ENCODE data around the gene CRYGC. TPM values are rescaled to one million over a fixed set of nuclear protein-coding genes. Genes with fewer than 3 reads are reported as not detected.
A peak's percentile ranks its signal among the peaks of the same experiment; 100 is the strongest.

The CRYGC gene
- total RNA-seq, 1 donor from 2014 or later, result not detected

DNA sequence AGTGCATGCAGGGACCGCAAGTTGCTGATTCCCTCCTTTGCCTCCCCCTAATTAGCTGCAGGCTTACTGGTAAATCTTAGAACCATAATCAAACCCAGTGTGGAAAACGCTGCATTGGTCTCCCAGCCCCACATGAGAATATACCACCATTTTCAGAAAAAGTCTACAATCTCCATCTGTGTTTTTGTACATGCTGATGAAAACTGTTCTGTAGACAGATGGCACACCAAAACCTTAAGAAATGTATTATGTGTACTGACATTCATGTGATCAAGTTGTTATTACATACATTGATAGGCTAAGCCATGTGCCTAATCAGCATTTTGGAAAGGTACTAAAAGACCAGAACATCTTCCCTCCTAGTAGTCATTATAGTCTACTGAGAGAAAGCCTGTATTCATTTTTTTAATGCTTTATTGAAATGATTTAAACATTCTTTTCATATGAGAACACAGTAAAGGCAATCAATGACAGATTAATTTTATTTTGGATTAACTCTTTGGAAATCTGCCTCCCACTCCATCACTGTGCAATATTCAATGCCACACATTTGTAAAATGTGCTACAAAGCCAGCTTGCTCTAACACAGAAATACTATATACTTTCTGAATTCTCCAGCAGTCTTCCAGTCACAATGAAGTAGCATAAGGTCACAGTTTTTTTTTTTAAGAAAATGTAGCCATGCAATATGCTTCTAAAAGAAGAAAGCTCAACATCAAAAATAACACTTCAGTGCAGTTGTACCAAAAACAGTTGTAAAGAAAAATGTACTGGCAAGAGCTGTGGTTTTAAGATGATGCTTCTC lies 35.5 kb upstream of the CRYGC start:
- no peak for DNase-seq (ENCODE audit: low spot score)
- no peaks in the 10 kb centered on the region for H4K20me1 ChIP-seq (ENCODE audit: low read depth)
- H3K9ac ChIP-seq, result no peak overlapping the region
- Mint-ChIP-seq H3K27ac (no peak overlapping the region), H3K36me3 (no peaks in the 10 kb centered on the region), H3K4me3 (no peak overlapping the region), H3K27me3 (ENCODE audit: insufficient read depth, low read depth) (peaks cover 3% of the 10 kb centered on the region), H3K9me3 (no peaks in the 10 kb centered on the region), H3K4me1 (peaks cover 10% of the 10 kb centered on the region)
- no peaks in the 10 kb centered on the region for H3F3A ChIP-seq (ENCODE audit: low read depth)
- H3K27ac ChIP-seq, result no peak overlapping the region
- H3K27me3 ChIP-seq, result no peaks in the 10 kb centered on the region
- no peak overlapping the region for H3K4me2 ChIP-seq
- H3K79me2 ChIP-seq (ENCODE audit: low read depth), result no peaks in the 10 kb centered on the region
- H3K4me1 ChIP-seq, result peaks cover 2% of the 10 kb centered on the region
- H3K9me3 ChIP-seq (ENCODE audit: low read depth), result no peaks in the 10 kb centered on the region
- H3K4me3 ChIP-seq, result no peak overlapping the region
- TF ChIP-seq EZH2phosphoT487 (IDR thresholded peaks at IDR 0.05), result no peak
- TF ChIP-seq, protein P1, sequence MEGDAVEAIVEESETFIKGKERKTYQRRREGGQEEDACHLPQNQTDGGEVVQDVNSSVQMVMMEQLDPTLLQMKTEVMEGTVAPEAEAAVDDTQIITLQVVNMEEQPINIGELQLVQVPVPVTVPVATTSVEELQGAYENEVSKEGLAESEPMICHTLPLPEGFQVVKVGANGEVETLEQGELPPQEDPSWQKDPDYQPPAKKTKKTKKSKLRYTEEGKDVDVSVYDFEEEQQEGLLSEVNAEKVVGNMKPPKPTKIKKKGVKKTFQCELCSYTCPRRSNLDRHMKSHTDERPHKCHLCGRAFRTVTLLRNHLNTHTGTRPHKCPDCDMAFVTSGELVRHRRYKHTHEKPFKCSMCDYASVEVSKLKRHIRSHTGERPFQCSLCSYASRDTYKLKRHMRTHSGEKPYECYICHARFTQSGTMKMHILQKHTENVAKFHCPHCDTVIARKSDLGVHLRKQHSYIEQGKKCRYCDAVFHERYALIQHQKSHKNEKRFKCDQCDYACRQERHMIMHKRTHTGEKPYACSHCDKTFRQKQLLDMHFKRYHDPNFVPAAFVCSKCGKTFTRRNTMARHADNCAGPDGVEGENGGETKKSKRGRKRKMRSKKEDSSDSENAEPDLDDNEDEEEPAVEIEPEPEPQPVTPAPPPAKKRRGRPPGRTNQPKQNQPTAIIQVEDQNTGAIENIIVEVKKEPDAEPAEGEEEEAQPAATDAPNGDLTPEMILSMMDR (IDR thresholded peaks at IDR 0.05), result no peak
- no peak for TF ChIP-seq EZH2 (IDR thresholded peaks at IDR 0.05)
- H2AFZ ChIP-seq (replicated peaks), result peak overlapping the region; percentile 67
- no peaks in the 10 kb centered on the region for H3K36me3 ChIP-seq

DNA sequence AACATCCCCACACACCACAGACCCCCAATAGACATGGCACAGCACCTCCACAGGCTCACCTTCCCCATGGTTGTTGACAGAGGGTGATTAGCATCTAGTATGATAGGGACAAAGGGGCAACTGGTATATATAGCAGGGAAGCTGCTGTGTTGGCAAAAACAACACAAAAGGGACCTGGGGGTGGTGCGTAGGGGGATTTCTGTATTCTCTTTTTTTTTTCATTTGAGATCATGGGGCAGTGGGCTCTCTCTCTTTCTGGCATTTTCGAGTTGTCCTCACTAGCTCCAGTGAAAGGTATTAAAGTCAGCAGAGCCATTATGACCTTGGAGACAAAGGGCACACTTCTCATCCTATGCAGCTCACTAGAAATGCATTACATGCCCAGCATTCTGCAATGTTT lies 33.9 kb upstream of the CRYGC start, which contains the start of gene CRYGA:
Gene CRYGA, minus strand, starts transcription at position 101 of the 400 bp plus-strand sequence. Its CDS starts 33 bp downstream, at position 68.
- H2AFZ ChIP-seq (replicated peaks), result peak within 1 kb of the TSS; percentile 67
- H3K4me1 Mint-ChIP-seq, result peaks cover 10% of the 10 kb centered on the region
- TF ChIP-seq EZH2 (IDR thresholded peaks at IDR 0.05) (no peak), EZH2phosphoT487 (IDR thresholded peaks at IDR 0.05) (no peak)
- TF ChIP-seq, protein P1 (IDR thresholded peaks at IDR 0.05), result no peak

DNA sequence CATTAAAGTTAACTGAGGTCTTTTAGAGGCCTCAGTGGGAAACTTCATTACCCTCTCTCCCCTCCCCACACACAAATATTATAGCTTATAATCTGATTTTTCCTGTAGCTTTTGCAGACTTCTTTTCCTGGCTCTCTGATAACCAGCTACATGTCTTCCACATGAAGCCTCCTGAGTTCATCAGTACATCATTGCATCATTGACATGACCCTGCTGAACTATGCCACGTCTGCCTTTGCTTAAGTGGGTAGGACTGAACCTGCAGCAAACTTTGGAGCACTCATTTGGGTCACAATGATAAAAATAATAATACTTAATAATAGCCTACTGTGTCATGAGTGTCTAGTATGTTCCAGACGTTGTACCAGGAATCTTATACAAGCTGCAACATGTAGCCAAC lies 26.8 kb upstream of the CRYGC start:
- no peak overlapping the region for H2AFZ ChIP-seq (replicated peaks)
- Mint-ChIP-seq H3K4me1 (no peaks in the 10 kb centered on the region), H3K27ac (no peak overlapping the region), H3K36me3 (no peaks in the 10 kb centered on the region), H3K4me3 (no peak overlapping the region), H3K27me3 (ENCODE audit: insufficient read depth, low read depth) (no peaks in the 10 kb centered on the region), H3K9me3 (peaks cover 5% of the 10 kb centered on the region)
- H3K4me1 ChIP-seq, result no peaks in the 10 kb centered on the region
- H3K9ac ChIP-seq, result no peak overlapping the region
- no peaks in the 10 kb centered on the region for H3K27me3 ChIP-seq
- DNase-seq (ENCODE audit: low spot score), result no peak
- H4K20me1 ChIP-seq (ENCODE audit: low read depth), result no peaks in the 10 kb centered on the region
- no peak overlapping the region for H3K4me3 ChIP-seq
- H3K4me2 ChIP-seq, result no peak overlapping the region
- TF ChIP-seq EZH2 (IDR thresholded peaks at IDR 0.05), result no peak
- TF ChIP-seq EZH2phosphoT487 (IDR thresholded peaks at IDR 0.05), result no peak
- TF ChIP-seq, protein P1 (IDR thresholded peaks at IDR 0.05), result no peak
- no peaks in the 10 kb centered on the region for H3K36me3 ChIP-seq
- H3K79me2 ChIP-seq (ENCODE audit: low read depth), result no peaks in the 10 kb centered on the region
- no peaks in the 10 kb centered on the region for H3K9me3 ChIP-seq (ENCODE audit: low read depth)
- no peak overlapping the region for H3K27ac ChIP-seq
- no peaks in the 10 kb centered on the region for H3F3A ChIP-seq (ENCODE audit: low read depth)

More for the DNA sequence above, 33.9 kb upstream of the CRYGC start, which contains the start of gene CRYGA:
- no peaks in the 10 kb centered on the region for H3K9me3 ChIP-seq (ENCODE audit: low read depth)
- no peak for DNase-seq (ENCODE audit: low spot score)
- no peaks in the 10 kb centered on the region for H3K36me3 ChIP-seq
- Mint-ChIP-seq H3K4me3 (no peak within 1 kb of the TSS), H3K27me3 (ENCODE audit: insufficient read depth, low read depth) (peaks cover 3% of the 10 kb centered on the region), H3K27ac (peak within 1 kb of the TSS; percentile 5), H3K36me3 (no peaks in the 10 kb centered on the region), H3K9me3 (no peaks in the 10 kb centered on the region)
- no peaks in the 10 kb centered on the region for H3F3A ChIP-seq (ENCODE audit: low read depth)
- H3K4me1 ChIP-seq, result no peaks in the 10 kb centered on the region
- no peak within 1 kb of the TSS for H3K4me3 ChIP-seq
- no peaks in the 10 kb centered on the region for H3K79me2 ChIP-seq (ENCODE audit: low read depth)
- H3K4me2 ChIP-seq, result no peak within 1 kb of the TSS
- no peaks in the 10 kb centered on the region for H3K27me3 ChIP-seq
- no peak within 1 kb of the TSS for H3K27ac ChIP-seq
- no peaks in the 10 kb centered on the region for H4K20me1 ChIP-seq (ENCODE audit: low read depth)
- no peak within 1 kb of the TSS for H3K9ac ChIP-seq

Data from neural progenitor cell (in vitro differentiated cells).